HepG2 (cell line): ENCODE data around the gene GNGT2. TPM values are rescaled to one million over a fixed set of nuclear protein-coding genes. Genes with fewer than 3 reads are reported as not detected.

ENCODE experiments used
- AGO1 ChIP-seq: fragments of 200-400 bp; formaldehyde crosslinking; IDR thresholded peaks from 2 replicates; pipeline ENCODE4 v1.6.1; 2017; ENCODE audit warnings: mild to moderate bottlenecking, low read depth, low read length, moderate library complexity; ENCODE audit not compliant: poor library complexity, severe bottlenecking
- ATM ChIP-seq: fragments of 450-650 bp; IDR thresholded peaks from 2 replicates; pipeline ENCODE4 v1.7.1; 2017; ENCODE audit warnings: mild to moderate bottlenecking, borderline replicate concordance
- FIP1L1 ChIP-seq: fragments of 200-400 bp; formaldehyde crosslinking; IDR thresholded peaks from 2 replicates; pipeline ENCODE4 v1.6.1; 2018; ENCODE audit warnings: low read depth, mild to moderate bottlenecking, low read length, moderate library complexity, borderline replicate concordance; ENCODE audit not compliant: insufficient read depth
- FOXO1 ChIP-seq: sonication (generic); formaldehyde crosslinking; IDR thresholded peaks from 2 replicates; pipeline ENCODE4 v1.4.0; 2020; ENCODE audit warnings: missing genetic modification reagents
- KLF6 ChIP-seq: IDR thresholded peaks from 2 replicates; pipeline ENCODE4 v1.8.0; 2016; ENCODE audit warnings: missing biosample characterization, missing genetic modification reagents
- MNT ChIP-seq: fragments of 450-650 bp; IDR thresholded peaks from 2 replicates; pipeline ENCODE4 v1.6.1; 2016
- NFKB2 ChIP-seq: sonication (generic); formaldehyde crosslinking; IDR thresholded peaks from 2 replicates; pipeline ENCODE4 v1.4.0; 2020; ENCODE audit warnings: missing genetic modification reagents, borderline replicate concordance
- RBM22 ChIP-seq: fragments of 200-400 bp; formaldehyde crosslinking; optimal IDR thresholded peaks from 2 replicates; pipeline ENCODE3; 2017; ENCODE audit warnings: mild to moderate bottlenecking, low read length, moderate library complexity
- RFX3 ChIP-seq: IDR thresholded peaks from 2 replicates; pipeline ENCODE4 v1.6.1; 2016; ENCODE audit warnings: missing biosample characterization, missing genetic modification reagents
- SP2 ChIP-seq: sonication (generic); formaldehyde crosslinking; IDR thresholded peaks from 2 replicates; pipeline ENCODE4 v1.5.1; 2020; ENCODE audit warnings: mild to moderate bottlenecking, missing genetic modification reagents
- STAG1 ChIP-seq: sonication (generic); formaldehyde crosslinking; IDR thresholded peaks from 2 replicates; pipeline ENCODE4 v1.4.0; 2020; ENCODE audit warnings: missing genetic modification reagents
- XRCC5 ChIP-seq: fragments of 200-400 bp; formaldehyde crosslinking; optimal IDR thresholded peaks from 2 replicates; pipeline ENCODE3; 2017; ENCODE audit warnings: mild to moderate bottlenecking, low read length
- ZBTB44 ChIP-seq: sonication (generic); formaldehyde crosslinking; IDR thresholded peaks from 2 replicates; pipeline ENCODE4 v1.4.0; 2020; ENCODE audit warnings: missing genetic modification reagents
- ZNF605 ChIP-seq: sonication (generic); formaldehyde crosslinking; IDR thresholded peaks from 2 replicates; pipeline ENCODE4 v1.8.0; 2022; ENCODE audit warnings: mild to moderate bottlenecking, missing genetic modification reagents
- ZNF660 ChIP-seq: sonication (generic); formaldehyde crosslinking; IDR thresholded peaks from 2 replicates; pipeline ENCODE4 v1.5.1; 2020; ENCODE audit warnings: mild to moderate bottlenecking, low read depth, missing genetic modification reagents, borderline replicate concordance
- ZNF687 ChIP-seq: sonication (generic); formaldehyde crosslinking; IDR thresholded peaks from 2 replicates; pipeline ENCODE4 v1.5.1; 2020; ENCODE audit warnings: mild to moderate bottlenecking, missing genetic modification reagents, moderate library complexity
- ZNF766 ChIP-seq: sonication (generic); formaldehyde crosslinking; IDR thresholded peaks from 2 replicates; pipeline ENCODE4 v1.5.0; 2020; ENCODE audit warnings: missing genetic modification reagents, borderline replicate concordance
- ZNF790 ChIP-seq: sonication (generic); formaldehyde crosslinking; IDR thresholded peaks from 2 replicates; pipeline ENCODE4 v1.8.0; 2022; ENCODE audit warnings: missing genetic modification reagents, mild to moderate bottlenecking, borderline replicate concordance
- polyA plus RNA-seq, 8 experiments: library from polyadenylated mRNA; depleted of rRNA in 3 of 8; stranded (reverse) in 7 of 8; unstranded in 1 of 8; fragments of >200 nt; fragmentation: Illumina TruSeq in 4 of 8; extraction: Trizol in 4 of 8; gene quantifications; 2 replicates each; pipeline versions ENCODE4 v1.2.1 to v1.2.3, GENCODE V29; 2011 to 2016; ENCODE audit warnings: low read depth in 4 of 8, missing spikeins in 1 of 8, mixed read lengths in 1 of 8; ENCODE audit not compliant: insufficient read depth in 1 of 8
- total RNA-seq, 5 experiments: library from RNA; depleted of rRNA; stranded (reverse); fragments of >200 nt; fragmentation: Illumina TruSeq; extraction: Trizol; gene quantifications; 2 replicates each; pipeline ENCODE4 v1.2.3, GENCODE V29; 2016; ENCODE audit warnings: low read depth in 1 of 5
- TF ChIP-seq, protein P1 (sequence below): sonication (generic); formaldehyde crosslinking; IDR thresholded peaks from 2 replicates; pipeline ENCODE4 v1.4.0; 2020; ENCODE audit warnings: missing genetic modification reagents

GNGT2 gene
- total and polyA plus RNA-seq, 2 of the 13 experiments (the other 11 are each of a cell fraction or from before 2014, with no cell fraction given), result not detected

- TF ChIP-seq ZNF790 (peak; percentile 85; the same call in 1 of the 2 replicates), ZNF605 (CRISPR knock-in tag) (peak; percentile 96), ZNF766 (CRISPR knock-in tag) (peak; percentile 93), ZNF687 (CRISPR knock-in tag) (peak; percentile 94), RBM22 (peak; percentile 99), STAG1 (CRISPR knock-in tag) (peak; percentile 37), ZBTB44 (CRISPR knock-in tag) (0 out of 2 replicates have a peak, but pooled peaks have one; percentile 13), NFKB2 (CRISPR knock-in tag) (peak; percentile 97), MNT (0 out of 2 replicates have a peak, but pooled peaks have one; percentile 10), ZNF660 (0 out of 2 replicates have a peak, but pooled peaks have one; percentile 7), XRCC5 (peak; percentile 59), RFX3 (0 out of 2 replicates have a peak, but pooled peaks have one; percentile 17), SP2 (CRISPR knock-in tag) (no peak), KLF6 (peak; percentile 85), AGO1 (peak; percentile 79), ATM (no peak), FIP1L1 (no peak), FOXO1 (peak; percentile 8; the same call in 1 of the 2 replicates)
- TF ChIP-seq, protein P1, sequence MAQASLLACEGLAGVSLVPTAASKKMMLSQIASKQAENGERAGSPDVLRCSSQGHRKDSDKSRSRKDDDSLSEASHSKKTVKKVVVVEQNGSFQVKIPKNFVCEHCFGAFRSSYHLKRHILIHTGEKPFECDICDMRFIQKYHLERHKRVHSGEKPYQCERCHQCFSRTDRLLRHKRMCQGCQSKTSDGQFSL, result peak; percentile 36
These were observed 18.2 kb downstream of the GNGT2 start (continued) for GRCh38 chr17:49191917-49192741.
